Measurements from ENCODE around the gene ENAH.

ENAH gene

GRCh38 chr1:225689882-225690459 lies 37.0 kb upstream of the ENAH start:
- H3K9me3 Mint-ChIP-seq: no peaks in the 10 kb centered on the region
- H3K27ac Mint-ChIP-seq: no peak overlapping the region
- no peak overlapping the region for H3K4me3 Mint-ChIP-seq
- peaks cover 2% of the 10 kb centered on the region for H3K4me1 Mint-ChIP-seq
- DNase-seq (no peak), ATAC-seq (no peak)
- H3K27me3 Mint-ChIP-seq: no peaks in the 10 kb centered on the region
- H3K36me3 Mint-ChIP-seq (ENCODE audit: low read depth): no peaks in the 10 kb centered on the region

GRCh38 chr1:225688345-225688744 lies 35.4 kb upstream of the ENAH start:
- Mint-ChIP-seq H3K4me3 (no peak overlapping the region), H3K27me3 (no peaks in the 10 kb centered on the region), H3K9me3 (no peaks in the 10 kb centered on the region), H3K27ac (no peak overlapping the region), H3K36me3 (ENCODE audit: low read depth) (no peaks in the 10 kb centered on the region), H3K4me1 (peaks cover 2% of the 10 kb centered on the region)
- ATAC-seq: no peak
- no peak for DNase-seq

GRCh38 chr1:225685476-225686176 lies 32.7 kb upstream of the ENAH start:
- Mint-ChIP-seq H3K4me1 (peaks cover 2% of the 10 kb centered on the region), H3K36me3 (ENCODE audit: low read depth) (no peaks in the 10 kb centered on the region), H3K9me3 (no peaks in the 10 kb centered on the region), H3K27ac (no peak overlapping the region), H3K4me3 (no peak overlapping the region), H3K27me3 (peaks cover 2% of the 10 kb centered on the region)
- ATAC-seq (no peak), DNase-seq (no peak)

DNA sequence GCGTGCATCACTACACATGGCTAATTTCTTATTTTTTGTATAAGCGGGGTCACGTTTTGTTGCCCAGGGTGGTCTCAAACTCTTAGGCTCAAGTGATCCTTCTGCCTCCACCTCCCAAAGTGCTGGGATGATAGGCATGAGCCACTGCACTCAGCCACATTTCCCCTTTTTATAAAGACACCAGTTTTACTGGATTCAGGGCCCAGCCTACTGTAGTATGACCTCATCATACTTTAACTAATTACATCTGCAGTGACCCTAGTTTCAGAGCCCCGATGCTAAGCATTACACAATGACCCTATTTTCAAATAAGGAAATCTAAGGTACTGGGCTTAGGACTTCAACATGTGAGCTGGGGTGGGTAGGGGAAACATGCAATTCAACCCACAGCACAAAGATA lies 31.8 kb upstream of the ENAH start:
- Mint-ChIP-seq H3K4me1 (peaks cover 2% of the 10 kb centered on the region), H3K27me3 (peaks cover 4% of the 10 kb centered on the region), H3K27ac (no peak overlapping the region), H3K4me3 (no peak overlapping the region), H3K36me3 (ENCODE audit: low read depth) (no peaks in the 10 kb centered on the region), H3K9me3 (no peaks in the 10 kb centered on the region)
- no peak for DNase-seq
- ATAC-seq: no peak

DNA sequence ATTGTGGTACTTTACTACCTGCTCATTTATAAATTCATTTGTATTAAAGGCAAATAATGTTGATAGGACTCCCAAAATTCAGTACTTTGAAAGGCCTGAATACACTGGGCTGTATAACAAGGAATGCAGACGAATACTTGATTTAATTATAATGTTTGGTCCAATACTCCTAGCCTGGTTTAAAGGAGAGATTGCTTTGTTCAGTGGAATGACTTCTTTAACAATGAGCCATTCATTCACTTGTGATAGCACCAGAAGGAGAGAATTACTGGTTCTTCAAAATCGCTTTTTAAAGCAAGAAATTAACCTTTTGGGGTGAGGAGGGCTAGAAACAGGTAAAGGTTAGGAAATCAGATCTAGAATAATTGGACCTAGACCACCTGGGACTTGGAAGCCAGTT lies 28.3 kb upstream of the ENAH start:
- ATAC-seq (no peak), DNase-seq (no peak)
- Mint-ChIP-seq H3K36me3 (ENCODE audit: low read depth) (no peaks in the 10 kb centered on the region), H3K27me3 (peaks cover 24% of the 10 kb centered on the region), H3K4me3 (no peak overlapping the region), H3K9me3 (no peaks in the 10 kb centered on the region), H3K4me1 (no peaks in the 10 kb centered on the region), H3K27ac (no peak overlapping the region)

- Mint-ChIP-seq H3K27me3 (peaks cover 31% of the 10 kb centered on the region), H3K4me1 (no peaks in the 10 kb centered on the region), H3K4me3 (no peak overlapping the region), H3K9me3 (no peaks in the 10 kb centered on the region), H3K27ac (no peak overlapping the region), H3K36me3 (ENCODE audit: low read depth) (no peaks in the 10 kb centered on the region)
- DNase-seq (no peak), ATAC-seq (no peak)
Observed at GRCh38 chr1:225678545-225678944, 25.6 kb upstream of the ENAH start.

GRCh38 chr1:225677350-225678124 lies 24.6 kb upstream of the ENAH start:
- Mint-ChIP-seq H3K4me3 (no peak overlapping the region), H3K27me3 (peaks cover 31% of the 10 kb centered on the region), H3K27ac (no peak overlapping the region), H3K9me3 (no peaks in the 10 kb centered on the region), H3K4me1 (no peaks in the 10 kb centered on the region), H3K36me3 (ENCODE audit: low read depth) (no peaks in the 10 kb centered on the region)
- no peak for ATAC-seq
- DNase-seq: no peak

DNA sequence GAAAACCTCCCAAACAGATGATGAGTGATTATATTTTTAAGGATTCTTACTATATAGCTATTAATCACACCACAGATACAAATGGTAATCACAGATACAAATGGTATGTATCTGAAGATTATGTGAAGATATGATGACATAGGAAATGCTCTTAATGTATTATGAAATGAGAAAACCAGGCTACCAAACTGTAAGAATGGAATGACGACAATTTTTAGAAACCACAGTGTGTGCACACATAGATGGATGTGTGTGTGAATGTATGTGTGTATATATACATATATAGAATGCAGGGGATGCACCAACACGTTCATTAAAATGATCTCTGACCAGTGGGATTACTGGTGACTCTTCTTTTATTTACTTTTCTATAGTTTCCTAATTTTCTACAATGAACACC lies 21.5 kb upstream of the ENAH start:
- Mint-ChIP-seq H3K4me3 (no peak overlapping the region), H3K27me3 (peaks cover 27% of the 10 kb centered on the region), H3K36me3 (ENCODE audit: low read depth) (no peaks in the 10 kb centered on the region), H3K9me3 (no peaks in the 10 kb centered on the region), H3K27ac (no peak overlapping the region), H3K4me1 (no peaks in the 10 kb centered on the region)
- DNase-seq (no peak), ATAC-seq (no peak)

DNA sequence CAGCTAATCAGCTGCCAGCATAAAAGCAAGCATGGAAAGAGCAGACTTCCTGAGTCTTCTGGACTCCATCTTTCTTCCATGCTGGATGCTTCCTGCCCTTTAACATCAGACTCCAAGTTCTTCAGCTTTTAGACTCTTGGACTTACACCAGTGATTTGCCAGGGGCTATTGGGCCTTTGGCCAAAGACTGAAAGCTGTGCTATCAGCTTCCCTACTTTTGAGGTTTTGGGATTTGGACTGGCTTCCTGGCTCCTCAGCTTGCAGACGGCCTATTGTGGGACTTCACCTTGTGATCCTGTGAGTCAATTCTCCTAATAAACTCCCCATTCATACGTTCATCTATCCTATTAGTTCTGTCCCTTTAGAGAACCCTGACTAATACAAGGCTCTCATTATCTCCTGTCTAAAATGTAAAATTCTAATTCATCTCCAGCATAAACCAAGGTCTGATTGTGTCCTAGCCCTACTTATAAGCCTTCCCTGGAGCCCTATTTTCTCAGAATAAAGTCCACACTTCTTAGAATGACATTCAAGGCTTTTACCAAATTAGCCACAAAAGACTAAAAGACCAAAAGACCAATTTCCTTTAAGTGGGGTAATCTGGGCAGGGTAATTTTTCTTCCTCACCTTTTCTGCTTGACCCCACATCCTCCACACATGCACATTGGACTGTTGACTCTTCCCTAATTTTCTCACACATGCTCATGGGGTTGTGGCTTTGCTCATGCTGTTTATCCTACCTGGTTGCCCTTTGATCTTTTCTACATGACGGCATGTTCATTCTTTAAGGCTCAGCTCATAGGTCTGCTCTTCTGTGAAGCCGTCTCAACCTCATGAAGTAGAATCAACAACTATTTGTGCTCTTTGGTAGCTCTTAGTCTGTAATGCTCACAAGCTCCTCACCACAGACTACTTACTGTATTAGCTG lies 18.1 kb upstream of the ENAH start:
- Mint-ChIP-seq H3K9me3 (no peaks in the 10 kb centered on the region), H3K27ac (no peak overlapping the region), H3K36me3 (ENCODE audit: low read depth) (no peaks in the 10 kb centered on the region), H3K4me3 (no peak overlapping the region), H3K4me1 (no peaks in the 10 kb centered on the region), H3K27me3 (peaks cover 7% of the 10 kb centered on the region)
- ATAC-seq (no peak), DNase-seq (no peak)

- no peak overlapping the region for H3K4me3 Mint-ChIP-seq
- peaks cover 1% of the 10 kb centered on the region for H3K27me3 Mint-ChIP-seq
- H3K4me1 Mint-ChIP-seq: no peaks in the 10 kb centered on the region
- no peak for DNase-seq
- no peaks in the 10 kb centered on the region for H3K9me3 Mint-ChIP-seq
- ATAC-seq: no peak
- H3K27ac Mint-ChIP-seq: no peak overlapping the region
- H3K36me3 Mint-ChIP-seq (ENCODE audit: low read depth): no peaks in the 10 kb centered on the region
Observed at GRCh38 chr1:225670356-225670755, 17.4 kb upstream of the ENAH start.

DNA sequence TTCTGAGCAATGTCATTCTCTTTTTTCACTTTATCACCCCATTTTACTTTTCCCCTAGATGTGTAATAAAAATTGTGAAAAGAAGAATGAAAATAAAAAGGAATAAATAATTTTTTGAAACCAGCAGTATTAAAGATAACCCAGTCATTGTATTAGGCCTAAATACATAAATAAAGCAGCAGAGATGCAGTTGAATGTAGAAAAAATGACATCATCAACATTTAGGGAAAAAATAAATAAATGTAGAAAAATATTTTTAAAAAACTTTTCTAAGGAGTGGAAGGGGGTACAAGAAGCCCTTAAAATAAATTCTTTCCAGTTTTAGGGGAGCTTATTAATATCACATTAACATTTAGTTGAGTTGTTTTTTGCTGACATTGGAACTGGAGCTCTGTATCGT lies 15.3 kb upstream of the ENAH start:
- no peak for DNase-seq
- Mint-ChIP-seq H3K4me3 (no peak overlapping the region), H3K4me1 (no peaks in the 10 kb centered on the region), H3K36me3 (ENCODE audit: low read depth) (no peaks in the 10 kb centered on the region), H3K27me3 (peaks cover 3% of the 10 kb centered on the region), H3K27ac (no peak overlapping the region), H3K9me3 (no peaks in the 10 kb centered on the region)
- no peak for ATAC-seq

DNA sequence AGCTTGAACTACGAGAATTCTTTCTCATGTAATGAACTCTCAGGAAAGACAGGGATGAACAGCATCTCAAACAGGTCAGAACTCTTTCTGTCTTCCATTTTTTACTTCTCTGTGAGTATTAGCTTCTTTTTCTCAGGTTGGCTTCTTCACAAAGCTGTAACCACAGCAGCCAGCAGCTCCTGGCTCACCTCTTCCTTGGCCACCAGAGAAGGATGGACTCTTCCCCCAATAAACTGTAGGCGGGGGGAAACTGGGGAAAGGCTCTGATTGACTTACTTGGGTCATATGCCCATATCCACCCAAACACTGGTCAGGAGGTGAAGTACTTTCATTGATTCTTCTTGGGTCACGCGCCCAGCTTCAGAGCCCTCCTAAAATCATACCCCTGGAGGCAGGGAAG lies 14.4 kb upstream of the ENAH start:
- Mint-ChIP-seq H3K36me3 (ENCODE audit: low read depth) (no peaks in the 10 kb centered on the region), H3K27me3 (peaks cover 3% of the 10 kb centered on the region), H3K4me1 (no peaks in the 10 kb centered on the region), H3K9me3 (no peaks in the 10 kb centered on the region), H3K4me3 (no peak overlapping the region), H3K27ac (no peak overlapping the region)
- ATAC-seq: no peak
- no peak for DNase-seq

DNA sequence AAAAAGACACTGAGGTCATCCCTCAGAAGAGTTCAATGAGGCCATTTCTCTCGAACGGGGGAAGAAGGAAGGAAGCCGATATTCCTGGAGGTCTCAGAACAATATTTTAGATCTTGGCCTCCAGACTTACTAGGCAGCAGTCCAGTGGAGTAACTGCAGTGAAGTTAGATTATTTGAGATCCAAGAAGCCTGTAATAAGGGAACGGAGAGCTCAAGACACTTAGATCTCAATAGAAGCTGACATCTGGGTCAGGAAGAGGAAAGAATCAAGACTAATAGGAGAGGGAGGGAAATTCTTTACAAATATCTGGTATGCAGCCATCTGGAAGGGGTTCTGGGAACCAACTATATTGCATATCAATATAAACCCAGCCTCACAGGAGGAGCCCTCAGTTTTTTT lies 13.6 kb upstream of the ENAH start:
- H3K27me3 Mint-ChIP-seq: peaks cover 3% of the 10 kb centered on the region
- no peaks in the 10 kb centered on the region for H3K9me3 Mint-ChIP-seq
- H3K4me3 Mint-ChIP-seq: no peak overlapping the region
- no peak overlapping the region for H3K27ac Mint-ChIP-seq
- ATAC-seq (no peak), DNase-seq (no peak)
- no peaks in the 10 kb centered on the region for H3K36me3 Mint-ChIP-seq (ENCODE audit: low read depth)
- H3K4me1 Mint-ChIP-seq: no peaks in the 10 kb centered on the region

DNA sequence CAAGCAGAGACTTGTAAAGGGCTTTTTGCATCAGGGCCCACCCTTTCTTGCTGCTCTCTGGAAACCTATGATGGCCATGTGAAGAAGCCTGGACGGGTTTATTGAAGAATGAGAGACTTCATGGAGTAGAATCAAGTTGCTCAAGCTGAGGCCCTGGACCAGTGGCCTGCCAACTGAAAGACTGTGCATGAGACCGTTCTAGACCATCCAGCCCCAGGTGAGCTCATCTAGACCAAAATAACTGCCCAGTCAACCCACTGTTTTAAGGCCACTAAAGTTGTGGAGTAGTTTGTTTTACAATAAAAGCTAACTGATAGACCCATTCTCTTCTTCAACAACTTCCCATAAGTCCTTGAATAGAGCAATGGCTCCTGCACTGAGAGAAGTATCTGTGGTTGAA lies 11.8 kb upstream of the ENAH start:
- Mint-ChIP-seq H3K36me3 (ENCODE audit: low read depth) (no peaks in the 10 kb centered on the region), H3K4me3 (no peak overlapping the region), H3K9me3 (no peaks in the 10 kb centered on the region), H3K4me1 (peaks cover 8% of the 10 kb centered on the region), H3K27me3 (peaks cover 2% of the 10 kb centered on the region), H3K27ac (no peak overlapping the region)
- DNase-seq: no peak
- no peak for ATAC-seq

Measured in activated naive CD8-positive, alpha-beta T cell treated with anti-CD3 and anti-CD28 coated beads, Interleukin-2, amount 50 U/mL, for 24 hours (primary cell).